Measurements from ENCODE around the gene ARID2. TPM values are rescaled to one million over a fixed set of nuclear protein-coding genes. Genes with fewer than 3 reads are reported as not detected.

The ARID2 gene
- total and polyA plus RNA-seq, 2 of the 4 experiments (the other 2 are of a cell fraction): 5.4 to 28.1 TPM

DNA sequence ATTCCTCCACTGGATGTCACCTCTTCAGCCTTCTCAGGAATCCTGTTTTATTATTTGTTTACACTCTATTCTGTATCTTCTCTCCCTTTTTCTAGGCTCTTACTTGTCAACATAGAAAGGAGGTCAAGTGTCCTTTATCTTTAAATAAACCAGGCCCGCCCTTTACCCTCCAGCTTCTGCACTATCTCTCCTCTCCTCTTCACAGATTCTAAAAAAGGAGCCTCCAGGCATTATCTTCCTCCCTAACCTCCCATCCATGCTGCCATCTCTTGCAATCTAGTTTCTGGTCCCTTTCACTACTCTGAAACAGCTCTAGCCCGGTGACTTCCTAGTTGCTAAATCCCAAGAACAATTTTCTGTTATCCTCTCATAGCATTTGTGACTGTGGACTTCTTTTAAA is 24.1 kb upstream of the ARID2 start:
- Histone ChIP-seq H2BK20ac (ENCODE audit: low read depth, low read length) (no peak overlapping the region), H3K4me3 (ENCODE audit: insufficient read depth, low read depth, low read length) (no peak overlapping the region), H2AFZ (replicated peaks; ENCODE audit: low read length, poor library complexity) (no peak overlapping the region), H3K9me1 (ENCODE audit: insufficient read depth, low read length) (0 out of 2 replicates have a peak, but pooled peaks cover 4% of the 10 kb centered on the region), H3K56ac (ENCODE audit: extremely low read depth, insufficient read depth, low read length) (no peak overlapping the region), H3K4me1 (ENCODE audit: control insufficient read depth, insufficient read depth, low read length) (no peaks in the 10 kb centered on the region), H4K20me1 (ENCODE audit: insufficient read depth, low read length) (no peaks in the 10 kb centered on the region), H2AK9ac (replicated peaks; ENCODE audit: low read depth, low read length, poor library complexity) (no peak overlapping the region), H3K36me3 (ENCODE audit: control insufficient read depth, insufficient read depth, low read length) (no peaks in the 10 kb centered on the region), H3K14ac (replicated peaks; ENCODE audit: low read depth, low read length) (no peak overlapping the region), H4K5ac (ENCODE audit: low read depth, low read length) (no peak overlapping the region), H2BK15ac (ENCODE audit: low read depth, low read length) (no peak overlapping the region), H3K79me1 (ENCODE audit: low read depth in 1 of 2, low read length in 2 of 2) (no peaks in the 10 kb centered on the region), H3K9ac (ENCODE audit: low read depth, low read length) (no peak overlapping the region), H3K4ac (ENCODE audit: low read depth, low read length) (no peak overlapping the region), H2BK5ac (ENCODE audit: low read depth, low read length, poor library complexity, severe bottlenecking) (no peak overlapping the region), H4K8ac (ENCODE audit: low read depth in 2 of 2, low read length in 2 of 2) (no peak overlapping the region), H3K9me3 (ENCODE audit: control insufficient read depth, insufficient read depth, low read length) (peaks cover 2% of the 10 kb centered on the region), H3K27me3 (ENCODE audit: control insufficient read depth, insufficient read depth, low read length) (no peaks in the 10 kb centered on the region), H4K91ac (ENCODE audit: insufficient read depth, low read depth, low read length) (no peak overlapping the region), H3K27ac (ENCODE audit: insufficient read depth, low read length) (no peak overlapping the region), H2AK5ac (ENCODE audit: low read depth, low read length) (no peak overlapping the region), H2BK120ac (ENCODE audit: low read depth, low read length) (no peak overlapping the region), H3K4me2 (ENCODE audit: low read depth, low read length) (no peak overlapping the region), H3K18ac (ENCODE audit: low read depth, low read length) (no peak overlapping the region), H3K23ac (ENCODE audit: low read depth, low read length) (no peak overlapping the region)
- 43% methylated on average over 1 of the region's 2 CpGs; no CpG with 5 or more reads in 1 of the 2 experiments for WGBS, 2 experiments (ENCODE audit: extremely low coverage in 2 of 2, insufficient read length in 1 of 2)
- in situ Hi-C loops (cut with MboI; ENCODE audit: low sequenced_read_pairs): no loop called here
- TF ChIP-seq RAD21 (IDR thresholded peaks at IDR 0.05; ENCODE audit: low read length) (no peak), CEBPB (IDR thresholded peaks at IDR 0.05; ENCODE audit: low read depth, low read length) (no peak), RCOR1 (IDR thresholded peaks at IDR 0.05; ENCODE audit: insufficient replicate concordance, low read length) (no peak), POLR2A (IDR thresholded peaks at IDR 0.05; ENCODE audit: low read depth, low read length) (no peak), RFX5 (IDR thresholded peaks at IDR 0.05; ENCODE audit: low read depth, low read length) (no peak), CHD1 (IDR thresholded peaks at IDR 0.05; ENCODE audit: low read depth, low read length) (no peak), NFE2L2 (IDR thresholded peaks at IDR 0.05; ENCODE audit: low read depth, low read length) (no peak), MAZ (IDR thresholded peaks at IDR 0.05; ENCODE audit: borderline replicate concordance, low read depth, low read length) (no peak), FOS (IDR thresholded peaks at IDR 0.05; ENCODE audit: low read depth, low read length) (no peak), MXI1 (IDR thresholded peaks at IDR 0.05; ENCODE audit: borderline replicate concordance, low read depth, low read length) (no peak), MAFK (IDR thresholded peaks at IDR 0.05; ENCODE audit: low read depth, low read length) (no peak), BHLHE40 (IDR thresholded peaks at IDR 0.05; ENCODE audit: low read depth, low read length) (no peak), SMC3 (IDR thresholded peaks at IDR 0.05; ENCODE audit: low read depth, low read length) (no peak)
- TF ChIP-seq, protein P1, sequence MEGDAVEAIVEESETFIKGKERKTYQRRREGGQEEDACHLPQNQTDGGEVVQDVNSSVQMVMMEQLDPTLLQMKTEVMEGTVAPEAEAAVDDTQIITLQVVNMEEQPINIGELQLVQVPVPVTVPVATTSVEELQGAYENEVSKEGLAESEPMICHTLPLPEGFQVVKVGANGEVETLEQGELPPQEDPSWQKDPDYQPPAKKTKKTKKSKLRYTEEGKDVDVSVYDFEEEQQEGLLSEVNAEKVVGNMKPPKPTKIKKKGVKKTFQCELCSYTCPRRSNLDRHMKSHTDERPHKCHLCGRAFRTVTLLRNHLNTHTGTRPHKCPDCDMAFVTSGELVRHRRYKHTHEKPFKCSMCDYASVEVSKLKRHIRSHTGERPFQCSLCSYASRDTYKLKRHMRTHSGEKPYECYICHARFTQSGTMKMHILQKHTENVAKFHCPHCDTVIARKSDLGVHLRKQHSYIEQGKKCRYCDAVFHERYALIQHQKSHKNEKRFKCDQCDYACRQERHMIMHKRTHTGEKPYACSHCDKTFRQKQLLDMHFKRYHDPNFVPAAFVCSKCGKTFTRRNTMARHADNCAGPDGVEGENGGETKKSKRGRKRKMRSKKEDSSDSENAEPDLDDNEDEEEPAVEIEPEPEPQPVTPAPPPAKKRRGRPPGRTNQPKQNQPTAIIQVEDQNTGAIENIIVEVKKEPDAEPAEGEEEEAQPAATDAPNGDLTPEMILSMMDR (conservative IDR thresholded peaks at IDR 0.05; ENCODE audit: low read depth, low read length): no peak
- TF ChIP-seq, protein P2, sequence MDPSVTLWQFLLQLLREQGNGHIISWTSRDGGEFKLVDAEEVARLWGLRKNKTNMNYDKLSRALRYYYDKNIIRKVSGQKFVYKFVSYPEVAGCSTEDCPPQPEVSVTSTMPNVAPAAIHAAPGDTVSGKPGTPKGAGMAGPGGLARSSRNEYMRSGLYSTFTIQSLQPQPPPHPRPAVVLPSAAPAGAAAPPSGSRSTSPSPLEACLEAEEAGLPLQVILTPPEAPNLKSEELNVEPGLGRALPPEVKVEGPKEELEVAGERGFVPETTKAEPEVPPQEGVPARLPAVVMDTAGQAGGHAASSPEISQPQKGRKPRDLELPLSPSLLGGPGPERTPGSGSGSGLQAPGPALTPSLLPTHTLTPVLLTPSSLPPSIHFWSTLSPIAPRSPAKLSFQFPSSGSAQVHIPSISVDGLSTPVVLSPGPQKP (IDR thresholded peaks at IDR 0.05; ENCODE audit: borderline replicate concordance, low read depth, low read length): no peak
- TF ChIP-seq, protein P3, sequence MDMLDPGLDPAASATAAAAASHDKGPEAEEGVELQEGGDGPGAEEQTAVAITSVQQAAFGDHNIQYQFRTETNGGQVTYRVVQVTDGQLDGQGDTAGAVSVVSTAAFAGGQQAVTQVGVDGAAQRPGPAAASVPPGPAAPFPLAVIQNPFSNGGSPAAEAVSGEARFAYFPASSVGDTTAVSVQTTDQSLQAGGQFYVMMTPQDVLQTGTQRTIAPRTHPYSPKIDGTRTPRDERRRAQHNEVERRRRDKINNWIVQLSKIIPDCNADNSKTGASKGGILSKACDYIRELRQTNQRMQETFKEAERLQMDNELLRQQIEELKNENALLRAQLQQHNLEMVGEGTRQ (IDR thresholded peaks at IDR 0.05; ENCODE audit: low read depth, low read length): no peak
- ChIA-PET POLR2A (ENCODE audit: unreplicated experiment) (no interaction called here), CTCF (interaction anchor here (0.6 kb wide), 1 partner anchor 8 kb away, joined by 3 read pairs; no protein-coding TSS in a partner anchor)
- ATAC-seq (ENCODE audit: low read depth): no peak
- dilution Hi-C loops (cut with HindIII; ENCODE audit: low sequenced_read_pairs, unreplicated experiment): no loop called here
- BruUV-seq (replicated peaks): no TSS peak
- intact Hi-C loops (cut with micrococcal nuclease): no loop called here
- no peak for DNase-seq
